HEK293T (cell line): ENCODE data around the gene SLC66A2.

Experiments used
- CTCF ChIA-PET: fragments of 350-600 bp; formaldehyde crosslinking; extraction: SDS; loops from one replicate; lab custom pipeline; 2021; ENCODE audit warnings: antibody characterized with exemption, inconsistent platforms; lab: Yijun Ruan, JAX
- POLR2A ChIA-PET: fragments of 350-600 bp; formaldehyde crosslinking; extraction: SDS; loops from one replicate; lab custom pipeline; 2020; ENCODE audit warnings: antibody characterized with exemption, inconsistent platforms; lab: Yijun Ruan, JAX
- DNase-seq: peaks from one replicate; pipeline ENCODE4 v3.0.0; 2012; ENCODE audit warnings: mixed read lengths; ENCODE audit errors: extremely low spot score
- ARNT ChIP-seq: fragments of 450-650 bp; IDR thresholded peaks from 2 replicates; pipeline ENCODE4 v1.6.1; 2017; ENCODE audit warnings: mild to moderate bottlenecking
- BHLHE40 ChIP-seq: fragments of 450-650 bp; IDR thresholded peaks from 2 replicates; pipeline ENCODE4 v1.6.1; 2016; ENCODE audit warnings: mild to moderate bottlenecking, moderate library complexity, borderline replicate concordance
- CTBP1 ChIP-seq: fragments of 450-650 bp; IDR thresholded peaks from 2 replicates; pipeline ENCODE4 v1.6.1; 2016; ENCODE audit warnings: borderline replicate concordance
- ELF4 ChIP-seq: fragments of 450-650 bp; IDR thresholded peaks from 2 replicates; pipeline ENCODE4 v1.6.1; 2017; ENCODE audit warnings: antibody characterized with exemption
- FOXA1 ChIP-seq: fragments of 450-650 bp; IDR thresholded peaks from 2 replicates; pipeline ENCODE4 v1.6.1; 2016; ENCODE audit warnings: mild to moderate bottlenecking
- FOXK2 ChIP-seq: fragments of 450-650 bp; IDR thresholded peaks from 2 replicates; pipeline ENCODE4 v1.6.1; 2016; ENCODE audit warnings: mild to moderate bottlenecking
- FOXM1 ChIP-seq: fragments of 450-650 bp; IDR thresholded peaks from 2 replicates; pipeline ENCODE4 v1.6.1; 2017; ENCODE audit warnings: mild to moderate bottlenecking, borderline replicate concordance
- HDGF ChIP-seq: fragments of 450-650 bp; IDR thresholded peaks from 2 replicates; pipeline ENCODE4 v1.6.1; 2017; ENCODE audit warnings: antibody characterized with exemption, borderline replicate concordance
- L3MBTL2 ChIP-seq: fragments of 450-650 bp; conservative IDR thresholded peaks from 2 replicates; pipeline ENCODE4 v1.6.1; 2016; ENCODE audit warnings: mild to moderate bottlenecking
- LEF1 ChIP-seq: fragments of 450-650 bp; IDR thresholded peaks from 2 replicates; pipeline ENCODE4 v1.6.1; 2017; ENCODE audit warnings: mild to moderate bottlenecking, borderline replicate concordance
- NFRKB ChIP-seq: fragments of 450-650 bp; IDR thresholded peaks from 2 replicates; pipeline ENCODE4 v1.6.1; 2016; ENCODE audit warnings: mild to moderate bottlenecking, moderate library complexity
- PKNOX1 ChIP-seq: fragments of 450-650 bp; IDR thresholded peaks from 2 replicates; pipeline ENCODE4 v1.6.1; 2016
- SP1 ChIP-seq: fragments of 450-650 bp; IDR thresholded peaks from 2 replicates; pipeline ENCODE4 v1.6.1; 2017
- SUZ12 ChIP-seq: fragments of 450-650 bp; IDR thresholded peaks from 2 replicates; pipeline ENCODE4 v1.6.1; 2016; ENCODE audit warnings: mild to moderate bottlenecking
- TARDBP ChIP-seq: fragments of 450-650 bp; IDR thresholded peaks from 2 replicates; pipeline ENCODE4 v1.6.1; 2016
- ZNF384 ChIP-seq: fragments of 450-650 bp; IDR thresholded peaks from 2 replicates; pipeline ENCODE4 v1.6.1; 2016

Gene SLC66A2

GRCh38 chr18:79955302-79956075, 4.0 kb upstream of the SLC66A2 start:
- CTCF ChIA-PET = no interaction called here
- no peak for TF ChIP-seq SUZ12
- no peak for TF ChIP-seq PKNOX1
- no peak for TF ChIP-seq LEF1
- TF ChIP-seq ARNT = no peak
- no peak for TF ChIP-seq FOXK2
- no peak for TF ChIP-seq FOXM1
- no peak for TF ChIP-seq NFRKB
- no peak for TF ChIP-seq L3MBTL2
- no peak for TF ChIP-seq TARDBP
- no peak for TF ChIP-seq HDGF
- TF ChIP-seq FOXA1 = no peak
- TF ChIP-seq CTBP1 = no peak
- TF ChIP-seq ELF4 = no peak
- no peak for TF ChIP-seq SP1
- POLR2A ChIA-PET = no interaction called here
- DNase-seq = no peak

GRCh38 chr18:79954791-79955190, 3.3 kb upstream of the SLC66A2 start:
- POLR2A ChIA-PET = no interaction called here
- CTCF ChIA-PET = no interaction called here
- TF ChIP-seq ARNT = no peak
- TF ChIP-seq SP1 = no peak
- TF ChIP-seq NFRKB = no peak

GRCh38 chr18:79953971-79954651, 2.7 kb upstream of the SLC66A2 start:
- TF ChIP-seq TARDBP (no peak), ZNF384 (no peak)
- ChIA-PET POLR2A (no interaction called here), CTCF (no interaction called here)
- DNase-seq = no peak

More at GRCh38 chr18:79954791-79955190, 3.3 kb upstream of the SLC66A2 start:
- DNase-seq = no peak

- ChIA-PET CTCF (no interaction called here), POLR2A (interaction anchor here (0.9 kb wide), 1 partner anchor 80 kb away, joined by 3 read pairs; no protein-coding TSS in a partner anchor)
- TF ChIP-seq ARNT = no peak
- no peak for DNase-seq
These were observed 1.6 kb upstream of the SLC66A2 start for GRCh38 chr18:79952996-79953559.

- DNase-seq = no peak
- TF ChIP-seq L3MBTL2 = no peak
- TF ChIP-seq TARDBP = no peak
- no peak for TF ChIP-seq BHLHE40
- no peak for TF ChIP-seq CTBP1
- TF ChIP-seq HDGF = no peak
- no peak for TF ChIP-seq ELF4
- TF ChIP-seq FOXK2 = no peak
- TF ChIP-seq FOXA1 = no peak
- ChIA-PET POLR2A (interaction anchor here (0.9 to 1.7 kb wide), 2 partner anchors 13 to 81 kb away, joined by 3 to 6 read pairs; partner anchors contain the start of gene HSBP1L1), CTCF (no interaction called here)
These were observed 1.1 kb upstream of the SLC66A2 start for GRCh38 chr18:79952456-79952995.

GRCh38 chr18:79950515-79951341, 725 bp downstream of the SLC66A2 start:
- DNase-seq = peak; percentile 22
- POLR2A ChIA-PET = interaction anchor here (1.0 to 1.7 kb wide), 2 partner anchors 8 to 15 kb away, joined by 3 to 6 read pairs; partner anchors contain the start of gene HSBP1L1
- TF ChIP-seq ELF4 (no peak), HDGF (no peak), ARNT (no peak), LEF1 (no peak), FOXK2 (no peak), TARDBP (no peak), NFRKB (no peak), ZNF384 (no peak), FOXM1 (no peak), BHLHE40 (no peak), SUZ12 (no peak), L3MBTL2 (no peak), SP1 (no peak), CTBP1 (no peak), FOXA1 (no peak), PKNOX1 (no peak)
- CTCF ChIA-PET = no interaction called here
